H1 (cell line): ENCODE results near the gene RHO. TPM values are rescaled to one million over a fixed set of nuclear protein-coding genes. Genes with fewer than 3 reads are reported as not detected.
A peak's percentile ranks its signal among the peaks of the same experiment; 100 is the strongest.

ENCODE experiments used
- CTCF ChIA-PET: fragments of 300-600 bp; sonication (Branson Sonifier 250); formaldehyde crosslinking; loops from one replicate; lab custom pipeline; 2021; ENCODE audit not compliant: partially characterized antibody; lab: Charles Lee
- POLR2A ChIA-PET: fragments of 300-600 bp; sonication (Branson Sonifier 250); formaldehyde crosslinking; loops from one replicate; lab custom pipeline; 2021; ENCODE audit warnings: inconsistent platforms; ENCODE audit not compliant: partially characterized antibody; lab: Charles Lee
- DNase-seq, 2 experiments: peaks; one replicate each; pipeline versions ENCODE4 v3.0.0 to v3.0.0-alpha.2; 2010 to 2022; ENCODE audit warnings: low spot score in 2 of 2, low read depth in 1 of 2, mixed read lengths in 1 of 2
- FAIRE-seq: peaks from 2 replicates; lab custom pipeline; 2011; peaks lifted over from hg19 to GRCh38; lab: Jason Lieb, UNC
- H2AFZ ChIP-seq: 2 replicates; pipeline ENCODE4 v1.8.1; 2012; ENCODE audit warnings: low read length, inconsistent platforms
- H2AK5ac ChIP-seq: 2 replicates; pipeline ENCODE4 v1.6.1; 2013; ENCODE audit warnings: low read depth, low read length
- H2BK120ac ChIP-seq: replicated peaks from 2 replicates; pipeline ENCODE3; 2013; ENCODE audit warnings: low read depth, low read length, inconsistent platforms
- H2BK12ac ChIP-seq: 2 replicates; pipeline ENCODE4 v1.6.1; 2013; ENCODE audit warnings: low read depth, low read length
- H2BK15ac ChIP-seq: 2 replicates; pipeline ENCODE4 v1.6.1; 2013; ENCODE audit warnings: low read length
- H2BK20ac ChIP-seq: 2 replicates; pipeline ENCODE4 v1.6.1; 2013; ENCODE audit warnings: low read length
- H2BK5ac ChIP-seq: 2 replicates; pipeline ENCODE4 v1.6.1; 2013; ENCODE audit warnings: low read depth, low read length
- H3K14ac ChIP-seq: 2 replicates; pipeline ENCODE4 v1.6.1; 2013; ENCODE audit warnings: inconsistent platforms; ENCODE audit not compliant: insufficient read length
- H3K18ac ChIP-seq: 2 replicates; pipeline ENCODE4 v1.6.1; 2013; ENCODE audit warnings: low read length; ENCODE audit errors: extremely low read depth
- H3K23ac ChIP-seq: 2 replicates; pipeline ENCODE4 v1.6.1; 2013; ENCODE audit warnings: inconsistent platforms; ENCODE audit not compliant: insufficient read length
- H3K23me2 ChIP-seq: 2 replicates; pipeline ENCODE4 v1.6.1; 2013; ENCODE audit warnings: low read depth, low read length
- H3K27ac ChIP-seq: 2 replicates; pipeline ENCODE4 v1.6.1; 2011; ENCODE audit warnings: low read depth, low read length, inconsistent platforms
- H3K27me3 ChIP-seq, 4 experiments: replicated peaks in 1 of 4; 1 replicate in 1 of 4; 2 replicates in 3 of 4; pipeline versions ENCODE4 v1.6.1 to v1.8.1; 2011 to 2013; ENCODE audit warnings: low read length in 3 of 4, mild to moderate bottlenecking in 3 of 4, inconsistent platforms in 2 of 4, mixed read lengths in 2 of 4, moderate library complexity in 1 of 4; ENCODE audit not compliant: control insufficient read depth in 3 of 4, insufficient read depth in 3 of 4; ENCODE audit errors: extremely low read depth in 1 of 4
- H3K36me3 ChIP-seq, 4 experiments: 2 replicates each; pipeline versions ENCODE4 v1.6.1 to v1.8.1; 2011 to 2013; ENCODE audit warnings: mild to moderate bottlenecking in 4 of 4, low read length in 3 of 4, moderate library complexity in 2 of 4, control low read depth in 1 of 4, inconsistent platforms in 1 of 4; ENCODE audit not compliant: insufficient read depth in 4 of 4, control insufficient read depth in 2 of 4
- H3K4ac ChIP-seq: replicated peaks from 2 replicates; pipeline ENCODE3; 2013; ENCODE audit warnings: low read length, low read depth, mixed read lengths, inconsistent platforms; ENCODE audit not compliant: insufficient read length
- H3K4me1 ChIP-seq, 4 experiments: replicated peaks in 1 of 4; 1 replicate in 1 of 4; 2 replicates in 3 of 4; pipeline versions ENCODE4 v1.6.1 to v1.8.1; 2011 to 2013; ENCODE audit warnings: low read length in 3 of 4, inconsistent platforms in 2 of 4, mixed read lengths in 1 of 4; ENCODE audit not compliant: insufficient read depth in 4 of 4, control insufficient read depth in 3 of 4
- H3K4me2 ChIP-seq, 2 experiments: 2 replicates each; pipeline versions ENCODE4 v1.6.1 to v1.8.1; 2011 to 2013; ENCODE audit warnings: low read depth in 2 of 2, low read length in 2 of 2, control low read depth in 1 of 2, inconsistent platforms in 1 of 2, mild to moderate bottlenecking in 1 of 2; ENCODE audit not compliant: insufficient read depth in 1 of 2
- H3K4me3 ChIP-seq, 4 experiments: fragments of 200-600, 300-600 bp in 1 of 4; sonication (generic), shearing (Covaris generic), sonication (Bioruptor Twin) in 1 of 4; 2 replicates each; pipeline versions ENCODE4 v1.5.1 to v1.8.1; 2011 to 2016; ENCODE audit warnings: low read length in 4 of 4, low read depth in 3 of 4, control low read depth in 2 of 4, inconsistent platforms in 2 of 4, mild to moderate bottlenecking in 2 of 4, mixed read lengths in 1 of 4, moderate library complexity in 1 of 4; ENCODE audit not compliant: insufficient read depth in 2 of 4; ENCODE audit errors: extremely low read depth in 1 of 4
- H3K56ac ChIP-seq: replicated peaks from 2 replicates; pipeline ENCODE3; 2013; ENCODE audit warnings: low read depth, mild to moderate bottlenecking, mixed read lengths, low read length, inconsistent platforms; ENCODE audit not compliant: insufficient read length
- H3K79me1 ChIP-seq: 2 replicates; pipeline ENCODE4 v1.6.1; 2013; ENCODE audit warnings: low read depth, low read length, control low read depth
- H3K79me2 ChIP-seq, 2 experiments: 2 replicates each; pipeline versions ENCODE4 v1.6.1 to v1.8.1; 2012 to 2013; ENCODE audit warnings: low read length in 2 of 2, mild to moderate bottlenecking in 2 of 2, inconsistent platforms in 1 of 2; ENCODE audit not compliant: insufficient read depth in 2 of 2, control insufficient read depth in 1 of 2
- H3K9ac ChIP-seq, 4 experiments: replicated peaks in 1 of 4; 1 replicate in 1 of 4; 2 replicates in 3 of 4; pipeline versions ENCODE4 v1.6.1 to v1.8.1; 2011 to 2013; ENCODE audit warnings: low read depth in 3 of 4, low read length in 3 of 4, control low read depth in 2 of 4, mild to moderate bottlenecking in 2 of 4, moderate library complexity in 2 of 4, inconsistent platforms in 1 of 4; ENCODE audit errors: extremely low read depth in 1 of 4
- H3K9me3 ChIP-seq, 2 experiments: 2 replicates each; pipeline versions ENCODE4 v1.6.1 to v1.8.1; 2012 to 2013; ENCODE audit warnings: mild to moderate bottlenecking in 2 of 2, moderate library complexity in 2 of 2, control low read depth in 1 of 2, inconsistent platforms in 1 of 2, low read depth in 1 of 2, low read length in 1 of 2, mixed read lengths in 1 of 2; ENCODE audit not compliant: insufficient read depth in 2 of 2
- H4K20me1 ChIP-seq, 2 experiments: replicated peaks in 1 of 2; 2 replicates each; pipeline versions ENCODE3 to v1.8.1; 2011 to 2013; ENCODE audit warnings: inconsistent platforms in 2 of 2, low read length in 2 of 2, mild to moderate bottlenecking in 1 of 2; ENCODE audit not compliant: insufficient read depth in 2 of 2, control insufficient read depth in 1 of 2
- H4K5ac ChIP-seq: 2 replicates; pipeline ENCODE4 v1.6.1; 2013; ENCODE audit warnings: low read length, low read depth, mixed read lengths, inconsistent platforms; ENCODE audit not compliant: insufficient read length
- H4K8ac ChIP-seq: 2 replicates; pipeline ENCODE4 v1.8.0; 2013; ENCODE audit warnings: mild to moderate bottlenecking, moderate library complexity, low read length, inconsistent platforms; ENCODE audit not compliant: insufficient read depth; ENCODE audit errors: extremely low read depth
- H4K91ac ChIP-seq: replicated peaks from 2 replicates; pipeline ENCODE3; 2013; ENCODE audit warnings: low read length, mixed read lengths, inconsistent platforms; ENCODE audit not compliant: insufficient read length
- BACH1 ChIP-seq: IDR thresholded peaks from 2 replicates; pipeline ENCODE4 v1.6.1; 2012; ENCODE audit warnings: low read length, improper control_type of control experiment
- BCL11A ChIP-seq, 2 experiments: IDR thresholded peaks; one replicate each; pipeline ENCODE4 v1.6.1; 2011; ENCODE audit warnings: low read depth in 2 of 2, low read length in 2 of 2, mild to moderate bottlenecking in 2 of 2
- EP300 ChIP-seq, 2 experiments: IDR thresholded peaks; 1 replicate in 1 of 2; 2 replicates in 1 of 2; pipeline ENCODE4 v1.6.1; 2011 to 2012; ENCODE audit warnings: low read depth in 2 of 2, low read length in 2 of 2, mild to moderate bottlenecking in 2 of 2, borderline replicate concordance in 1 of 2, inconsistent platforms in 1 of 2, moderate library complexity in 1 of 2
- MAFK ChIP-seq: IDR thresholded peaks from 2 replicates; pipeline ENCODE4 v1.6.1; 2012; ENCODE audit warnings: low read depth, mild to moderate bottlenecking, improper control_type of control experiment, low read length
- RNF2 ChIP-seq: fragments of 200-900, 300-1000 bp; sonication (generic); IDR thresholded peaks from 2 replicates; pipeline ENCODE4 v1.7.1; 2016; ENCODE audit warnings: borderline replicate concordance, low read depth, mild to moderate bottlenecking, antibody characterized with exemption, low read length; ENCODE audit not compliant: poor library complexity, severe bottlenecking; ENCODE audit errors: missing control alignments
- RXRA ChIP-seq: IDR thresholded peaks from 2 replicates; pipeline ENCODE4 v1.6.1; 2011; ENCODE audit warnings: low read depth, mild to moderate bottlenecking, low read length, moderate library complexity; ENCODE audit not compliant: insufficient read depth
- SUZ12 ChIP-seq: fragments of 200-600 bp; sonication (generic); IDR thresholded peaks from 2 replicates; pipeline ENCODE4 v1.6.1; 2012; ENCODE audit warnings: mild to moderate bottlenecking, inconsistent platforms, low read length, moderate library complexity, mixed read lengths
- TEAD4 ChIP-seq: IDR thresholded peaks from 2 replicates; pipeline ENCODE4 v1.6.1; 2012; ENCODE audit warnings: low read depth, low read length, inconsistent platforms, mixed read lengths
- WGBS, 2 experiments: shearing (Covaris generic) in 1 of 2; methylation state at CpG; one replicate each; pipeline versions ENCODE4 v1.1.6 to v1.1.7; 2013 to 2015; ENCODE audit warnings: low lambda C conversion rate in 2 of 2, mixed read lengths in 2 of 2, inconsistent platforms in 1 of 2, low coverage in 1 of 2, missing lambda C conversion rate in 1 of 2; ENCODE audit not compliant: insufficient replicate concordance in 2 of 2, insufficient coverage in 1 of 2, insufficient read length in 1 of 2; ENCODE audit errors: extremely low coverage in 1 of 2, missing lambda C conversion rate in 1 of 2; 5-methylcytosine and 5-hydroxymethylcytosine counted together
- polyA plus RNA-seq, 7 experiments: library from polyadenylated mRNA; depleted of rRNA in 3 of 7; stranded (reverse) in 5 of 7; unstranded in 2 of 7; fragments of >200 nt in 5 of 7; fragments of 200-250 nt in 2 of 7; gene quantifications; 1 replicate in 5 of 7; 2 replicates in 1 of 7; 4 replicates in 1 of 7; pipeline versions ENCODE4 v1.2.1 to v1.2.3, GENCODE V29; 2011 to 2013; ENCODE audit warnings: missing spikeins in 2 of 7, mixed read lengths in 2 of 7
- total RNA-seq: library from RNA; stranded (reverse); fragmentation: NEBNext Ultra II Directional; extraction: Animal tissue kit (Norgen Biotek cat#: 25700); gene quantifications from 2 replicates; pipeline ENCODE4 v1.2.1, GENCODE V29; 2021
- TF ChIP-seq, protein P1 (sequence below): IDR thresholded peaks from 2 replicates; pipeline ENCODE4 v1.6.1; 2011; ENCODE audit warnings: low read depth, mild to moderate bottlenecking, low read length; ENCODE audit not compliant: insufficient read depth

Gene RHO
- total and polyA plus RNA-seq, 2 of the 8 experiments (the other 6 are each of a cell fraction or from before 2014, with no cell fraction given): not detected

DNA sequence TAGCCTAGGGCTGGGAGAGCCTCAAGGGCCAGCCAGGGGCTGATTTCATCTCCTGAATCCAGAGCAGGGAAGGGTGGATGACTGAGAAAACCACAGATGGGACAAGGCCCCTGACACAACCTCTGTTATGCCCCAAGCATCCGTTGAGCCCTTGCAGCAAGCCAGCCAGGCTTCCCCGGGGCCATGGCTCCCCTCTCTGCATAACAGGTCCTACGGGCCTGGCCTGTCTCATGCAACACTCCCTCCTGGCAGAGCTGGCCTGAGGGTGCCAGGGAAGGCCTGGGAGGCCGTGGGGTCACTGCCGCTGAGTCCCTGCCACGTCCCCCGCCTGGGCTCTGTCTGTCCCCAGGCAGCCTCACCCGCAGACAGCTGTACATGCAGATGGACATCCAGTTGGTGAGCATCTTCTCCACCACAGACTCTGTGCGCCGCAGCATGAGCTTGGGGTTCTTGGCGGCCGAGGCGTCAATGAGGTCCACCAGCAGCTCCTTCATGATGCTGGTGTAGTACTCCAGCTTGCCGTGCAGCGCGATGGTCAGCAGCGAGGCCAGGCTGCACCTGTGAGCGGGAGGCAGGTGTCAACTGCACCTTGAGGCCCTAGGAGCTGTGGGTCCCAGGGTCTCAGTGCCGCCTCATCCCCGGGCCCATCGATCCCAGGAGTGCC is 36.7 kb downstream of the RHO start:
- H2AFZ ChIP-seq: no peak overlapping the region
- peak overlapping the region; percentile 10; the same call in 1 of the 2 replicates for H2BK20ac ChIP-seq
- FAIRE-seq: no peak
- H3K4ac ChIP-seq: no peak overlapping the region
- no peak overlapping the region for H4K5ac ChIP-seq
- no peaks in the 10 kb centered on the region for H3K27me3 ChIP-seq
- no peak overlapping the region for H4K8ac ChIP-seq
- no peak overlapping the region for H3K27ac ChIP-seq
- H3K14ac ChIP-seq: no peak overlapping the region
- no peaks in the 10 kb centered on the region; a peak in 2 of 7 replicates for H3K4me1 ChIP-seq
- H3K79me1 ChIP-seq: no peaks in the 10 kb centered on the region
- H3K23me2 ChIP-seq: no peaks in the 10 kb centered on the region
- 89% methylated on average over 21 of the region's 21 CpGs; no CpG with 5 or more reads in 1 of the 2 experiments for WGBS, 2 experiments
- POLR2A ChIA-PET: interaction anchor here (0.5 kb wide), 1 partner anchor 259 kb away, joined by 3 read pairs; no protein-coding TSS in a partner anchor
- H2BK5ac ChIP-seq: no peak overlapping the region
- H2BK120ac ChIP-seq: no peak overlapping the region
- H3K9me3 ChIP-seq: no peaks in the 10 kb centered on the region
- H4K20me1 ChIP-seq: no peaks in the 10 kb centered on the region
- H3K9ac ChIP-seq: no peak overlapping the region
- H3K56ac ChIP-seq: no peak overlapping the region
- no peaks in the 10 kb centered on the region for H3K79me2 ChIP-seq
- H3K23ac ChIP-seq: no peak overlapping the region
- no peak overlapping the region for H3K4me2 ChIP-seq
- H2AK5ac ChIP-seq: no peak overlapping the region
- no peak for DNase-seq
- CTCF ChIA-PET: interaction anchor here (0.7 to 2.4 kb wide), 8 partner anchors 8 to 259 kb away, joined by 3 to 10 read pairs (median 4); partner anchors contain the start of gene H1-8
- H4K91ac ChIP-seq: no peak overlapping the region
- no peak overlapping the region for H3K18ac ChIP-seq
- H3K4me3 ChIP-seq: no peak overlapping the region
- no peak overlapping the region for H2BK12ac ChIP-seq
- H2BK15ac ChIP-seq: no peak overlapping the region
- no peaks in the 10 kb centered on the region for H3K36me3 ChIP-seq
- TF ChIP-seq RNF2 (no peak), SUZ12 (no peak), EP300 (IDR thresholded peaks at IDR 0.05; ENCODE audit: borderline replicate concordance in 1 of 2, low read depth in 2 of 2, low read length in 2 of 2) (no peak), BCL11A (IDR thresholded peaks at IDR 0.05; ENCODE audit: low read depth in 2 of 2, low read length in 2 of 2) (no peak), BACH1 (no peak), RXRA (no peak), TEAD4 (no peak), MAFK (no peak)
- TF ChIP-seq, protein P1, sequence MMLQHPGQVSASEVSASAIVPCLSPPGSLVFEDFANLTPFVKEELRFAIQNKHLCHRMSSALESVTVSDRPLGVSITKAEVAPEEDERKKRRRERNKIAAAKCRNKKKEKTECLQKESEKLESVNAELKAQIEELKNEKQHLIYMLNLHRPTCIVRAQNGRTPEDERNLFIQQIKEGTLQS: no peak
